ENCODE results near the gene NCAM1.

NCAM1 gene

GRCh38 chr11:112972399-112973145, 11.4 kb downstream of the NCAM1 start:
- no peak for DNase-seq (ENCODE audit: extremely low spot score)
- CTCF ChIA-PET: no interaction called here
- no peak for TF ChIP-seq FOXK2 (IDR thresholded peaks at IDR 0.05)
- no peak for TF ChIP-seq LEF1 (IDR thresholded peaks at IDR 0.05; ENCODE audit: borderline replicate concordance)
- TF ChIP-seq ZNF384 (IDR thresholded peaks at IDR 0.05): no peak
- no peak for TF ChIP-seq ARNT (IDR thresholded peaks at IDR 0.05)
- TF ChIP-seq NFRKB (IDR thresholded peaks at IDR 0.05): no peak
- no peak for TF ChIP-seq SUZ12 (IDR thresholded peaks at IDR 0.05)
- TF ChIP-seq FOXM1 (IDR thresholded peaks at IDR 0.05; ENCODE audit: borderline replicate concordance): no peak
- no peak for TF ChIP-seq HDGF (IDR thresholded peaks at IDR 0.05; ENCODE audit: borderline replicate concordance)
- TF ChIP-seq, protein P1, sequence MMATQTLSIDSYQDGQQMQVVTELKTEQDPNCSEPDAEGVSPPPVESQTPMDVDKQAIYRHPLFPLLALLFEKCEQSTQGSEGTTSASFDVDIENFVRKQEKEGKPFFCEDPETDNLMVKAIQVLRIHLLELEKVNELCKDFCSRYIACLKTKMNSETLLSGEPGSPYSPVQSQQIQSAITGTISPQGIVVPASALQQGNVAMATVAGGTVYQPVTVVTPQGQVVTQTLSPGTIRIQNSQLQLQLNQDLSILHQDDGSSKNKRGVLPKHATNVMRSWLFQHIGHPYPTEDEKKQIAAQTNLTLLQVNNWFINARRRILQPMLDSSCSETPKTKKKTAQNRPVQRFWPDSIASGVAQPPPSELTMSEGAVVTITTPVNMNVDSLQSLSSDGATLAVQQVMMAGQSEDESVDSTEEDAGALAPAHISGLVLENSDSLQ (IDR thresholded peaks at IDR 0.05): no peak
- no peak for TF ChIP-seq BHLHE40 (IDR thresholded peaks at IDR 0.05; ENCODE audit: borderline replicate concordance)
- no peak for TF ChIP-seq TARDBP (IDR thresholded peaks at IDR 0.05)
- TF ChIP-seq ELF4 (IDR thresholded peaks at IDR 0.05): no peak
- no peak for TF ChIP-seq FOXA1 (IDR thresholded peaks at IDR 0.05)
- TF ChIP-seq L3MBTL2 (conservative IDR thresholded peaks at IDR 0.05): no peak
- TF ChIP-seq SP1 (IDR thresholded peaks at IDR 0.05): no peak
- TF ChIP-seq CTBP1 (IDR thresholded peaks at IDR 0.05; ENCODE audit: borderline replicate concordance): no peak
- POLR2A ChIA-PET: no interaction called here

- no peak for DNase-seq (ENCODE audit: extremely low spot score)
- ChIA-PET POLR2A (no interaction called here), CTCF (interaction anchor here (0.6 kb wide), 1 partner anchor 127 kb away, joined by 3 read pairs; no protein-coding TSS in a partner anchor)
- TF ChIP-seq ELF4 (IDR thresholded peaks at IDR 0.05) (no peak), TARDBP (IDR thresholded peaks at IDR 0.05) (no peak), BHLHE40 (IDR thresholded peaks at IDR 0.05; ENCODE audit: borderline replicate concordance) (no peak), HDGF (IDR thresholded peaks at IDR 0.05; ENCODE audit: borderline replicate concordance) (no peak), CTBP1 (IDR thresholded peaks at IDR 0.05; ENCODE audit: borderline replicate concordance) (no peak), SP1 (IDR thresholded peaks at IDR 0.05) (no peak), FOXA1 (IDR thresholded peaks at IDR 0.05) (no peak)
These were observed 13.8 kb downstream of the NCAM1 start for GRCh38 chr11:112975051-112975450.

DNA sequence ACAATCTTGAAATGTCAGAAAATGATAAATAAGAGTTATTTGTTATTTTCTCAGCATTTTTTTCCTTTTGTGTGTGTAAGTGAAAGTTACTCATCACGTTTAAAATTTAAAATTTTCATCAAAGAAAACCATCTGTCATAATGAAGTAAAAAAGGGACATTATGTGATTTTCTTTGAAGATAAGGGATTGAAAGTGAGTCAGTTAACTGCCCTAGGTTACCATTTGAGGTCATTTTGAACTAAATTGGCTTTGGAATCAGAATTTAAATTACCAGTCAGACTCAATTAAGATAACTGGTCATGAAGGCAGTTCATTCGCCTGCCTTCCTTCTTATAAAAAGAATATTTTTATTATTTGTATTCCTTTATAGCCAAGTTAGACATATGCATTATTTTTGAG, 14.3 kb downstream of the NCAM1 start:
- TF ChIP-seq ARNT (IDR thresholded peaks at IDR 0.05) (no peak), ELF4 (IDR thresholded peaks at IDR 0.05) (no peak), SUZ12 (IDR thresholded peaks at IDR 0.05) (no peak), BHLHE40 (IDR thresholded peaks at IDR 0.05; ENCODE audit: borderline replicate concordance) (no peak), FOXA1 (IDR thresholded peaks at IDR 0.05) (no peak), FOXM1 (IDR thresholded peaks at IDR 0.05; ENCODE audit: borderline replicate concordance) (no peak), L3MBTL2 (conservative IDR thresholded peaks at IDR 0.05) (no peak), ZNF384 (IDR thresholded peaks at IDR 0.05) (no peak), CTBP1 (IDR thresholded peaks at IDR 0.05; ENCODE audit: borderline replicate concordance) (no peak), TARDBP (IDR thresholded peaks at IDR 0.05) (no peak), NFRKB (IDR thresholded peaks at IDR 0.05) (no peak), HDGF (IDR thresholded peaks at IDR 0.05; ENCODE audit: borderline replicate concordance) (no peak), SP1 (IDR thresholded peaks at IDR 0.05) (no peak), FOXK2 (IDR thresholded peaks at IDR 0.05) (no peak), LEF1 (IDR thresholded peaks at IDR 0.05; ENCODE audit: borderline replicate concordance) (no peak)
- TF ChIP-seq, protein P1 (IDR thresholded peaks at IDR 0.05): no peak
- ChIA-PET POLR2A (no interaction called here), CTCF (no interaction called here)
- DNase-seq (ENCODE audit: extremely low spot score): no peak

- ChIA-PET CTCF (no interaction called here), POLR2A (no interaction called here)
- DNase-seq (ENCODE audit: extremely low spot score): no peak
- TF ChIP-seq ZNF384 (IDR thresholded peaks at IDR 0.05) (no peak), FOXK2 (IDR thresholded peaks at IDR 0.05) (no peak), CTBP1 (IDR thresholded peaks at IDR 0.05; ENCODE audit: borderline replicate concordance) (no peak), HDGF (IDR thresholded peaks at IDR 0.05; ENCODE audit: borderline replicate concordance) (no peak), L3MBTL2 (conservative IDR thresholded peaks at IDR 0.05) (no peak), FOXA1 (IDR thresholded peaks at IDR 0.05) (no peak)
- TF ChIP-seq, protein P1 (IDR thresholded peaks at IDR 0.05): no peak
These were observed 16.5 kb downstream of the NCAM1 start for GRCh38 chr11:112977755-112978154.

DNA sequence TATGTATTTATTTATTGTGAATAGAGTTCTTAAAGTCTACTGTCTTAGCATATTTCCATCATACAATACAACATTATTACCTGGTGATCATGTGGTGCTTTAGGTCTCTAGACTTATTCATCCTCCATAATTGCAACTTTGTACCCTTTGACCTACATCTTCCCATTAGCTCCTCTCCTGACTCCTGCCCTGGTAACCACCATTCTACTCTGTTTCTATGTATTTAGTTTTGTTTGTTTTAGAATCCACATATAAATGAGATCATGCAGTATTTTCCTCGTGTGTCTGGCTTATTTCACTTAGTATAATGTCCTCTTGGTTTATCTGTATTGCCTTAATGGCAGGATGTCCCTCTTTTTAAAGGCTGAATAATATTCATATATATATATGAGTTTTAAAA, 22.7 kb downstream of the NCAM1 start:
- POLR2A ChIA-PET: no interaction called here
- DNase-seq (ENCODE audit: extremely low spot score): no peak

More for the DNA sequence above, 22.7 kb downstream of the NCAM1 start:
- CTCF ChIA-PET: no interaction called here
- TF ChIP-seq SP1 (IDR thresholded peaks at IDR 0.05) (no peak), SUZ12 (IDR thresholded peaks at IDR 0.05) (no peak), HDGF (IDR thresholded peaks at IDR 0.05; ENCODE audit: borderline replicate concordance) (no peak), ARNT (IDR thresholded peaks at IDR 0.05) (no peak), CTBP1 (IDR thresholded peaks at IDR 0.05; ENCODE audit: borderline replicate concordance) (no peak), BHLHE40 (IDR thresholded peaks at IDR 0.05; ENCODE audit: borderline replicate concordance) (no peak), TARDBP (IDR thresholded peaks at IDR 0.05) (no peak), ZNF384 (IDR thresholded peaks at IDR 0.05) (no peak), ELF4 (IDR thresholded peaks at IDR 0.05) (no peak), FOXK2 (IDR thresholded peaks at IDR 0.05) (no peak), NFRKB (IDR thresholded peaks at IDR 0.05) (no peak), L3MBTL2 (conservative IDR thresholded peaks at IDR 0.05) (no peak), FOXA1 (IDR thresholded peaks at IDR 0.05) (no peak)
- TF ChIP-seq, protein P1 (IDR thresholded peaks at IDR 0.05): no peak
